Hepatocyte (in vitro differentiated cells): ENCODE data around the gene ENPP1. TPM values are rescaled to one million over a fixed set of nuclear protein-coding genes. Genes with fewer than 3 reads are reported as not detected.

Source experiments
- DNase-seq: peaks from one replicate; pipeline ENCODE4 v3.0.0-alpha.2; 2016; ENCODE audit warnings: low spot score
- H2AFZ ChIP-seq: fragments of 200-600 bp; sonication (generic); 2 replicates; pipeline ENCODE4 v1.6.0; 2016; ENCODE audit warnings: antibody characterized with exemption, mild to moderate bottlenecking
- H3K27ac ChIP-seq: fragments of 200-600 bp; sonication (generic); 2 replicates; pipeline ENCODE4 v1.5.1; 2016; ENCODE audit warnings: mild to moderate bottlenecking
- H3K27me3 ChIP-seq: fragments of 200-600 bp; sonication (generic); 2 replicates; pipeline ENCODE4 v1.6.1; 2016
- H3K36me3 ChIP-seq: fragments of 200-600 bp; sonication (generic); replicated peaks from 2 replicates; pipeline ENCODE4 v1.5.1; 2016; ENCODE audit warnings: low read depth; ENCODE audit not compliant: insufficient read depth
- H3K4me1 ChIP-seq: fragments of 200-600 bp; sonication (generic); 2 replicates; pipeline ENCODE4 v1.5.1; 2016; ENCODE audit warnings: mild to moderate bottlenecking, moderate library complexity; ENCODE audit not compliant: insufficient read depth
- H3K4me2 ChIP-seq: fragments of 200-600 bp; sonication (generic); 2 replicates; pipeline ENCODE4 v1.6.0; 2016
- H3K4me3 ChIP-seq: fragments of 200-600 bp; sonication (generic); 2 replicates; pipeline ENCODE4 v1.5.1; 2016; ENCODE audit warnings: mild to moderate bottlenecking
- H3K79me2 ChIP-seq: fragments of 200-600 bp; sonication (generic); 2 replicates; pipeline ENCODE4 v1.6.0; 2017; ENCODE audit warnings: mild to moderate bottlenecking
- H3K9me2 ChIP-seq: fragments of 200-600 bp; sonication (generic); replicated peaks from 2 replicates; pipeline ENCODE4 v1.6.0; 2017; ENCODE audit warnings: mild to moderate bottlenecking; ENCODE audit not compliant: insufficient read depth
- H3K9me3 ChIP-seq: fragments of 200-600 bp; sonication (generic); 2 replicates; pipeline ENCODE4 v1.5.1; 2016; ENCODE audit warnings: low read depth, mild to moderate bottlenecking
- H4K20me1 ChIP-seq: fragments of 200-600 bp; sonication (generic); 2 replicates; pipeline ENCODE4 v1.6.0; 2016; ENCODE audit warnings: mild to moderate bottlenecking; ENCODE audit not compliant: insufficient read depth, poor library complexity, severe bottlenecking
- CTCF ChIP-seq: fragments of 200-600 bp; sonication (generic); IDR thresholded peaks from 2 replicates; pipeline ENCODE4 v1.5.1; 2016; ENCODE audit warnings: antibody characterized with exemption, mild to moderate bottlenecking; ENCODE audit not compliant: poor library complexity
- EZH2 ChIP-seq: fragments of 200-600 bp; sonication (generic); IDR thresholded peaks from 2 replicates; pipeline ENCODE4 v1.6.1; 2016; ENCODE audit warnings: antibody characterized with exemption, mild to moderate bottlenecking, borderline replicate concordance
- EZH2phosphoT487 ChIP-seq: fragments of 200-600 bp; sonication (generic); IDR thresholded peaks from one replicate; pipeline ENCODE4 v1.6.1; 2018; ENCODE audit warnings: antibody characterized with exemption, mild to moderate bottlenecking, low read depth, moderate library complexity; ENCODE audit not compliant: unreplicated experiment, severe bottlenecking
- WGBS: methylation state at CpG from one replicate; pipeline ENCODE4 v1.1.6; 2016; ENCODE audit warnings: low lambda C conversion rate; ENCODE audit errors: missing lambda C conversion rate; 5-methylcytosine and 5-hydroxymethylcytosine counted together
- polyA plus RNA-seq: library from polyadenylated mRNA; unstranded; fragments of >200 nt; fragmentation: Nextera tagmentation; extraction: Ambion mirVana; gene quantifications from 2 replicates; pipeline ENCODE4 v1.2.1, GENCODE V29; 2016
- total RNA-seq: library from RNA; depleted of rRNA; stranded (reverse); fragments of >200 nt; gene quantifications from 2 replicates; pipeline ENCODE4 v1.2.3, GENCODE V29; 2014

The ENPP1 gene
- total and polyA plus RNA-seq, 2 experiments from 2014 or later, result 74.7 to 86.9 TPM

GRCh38 chr6:131886517-131886916 lies 78.7 kb downstream of the ENPP1 start:
- WGBS, result 75% methylated on average over 4 of the region's 4 CpGs
- TF ChIP-seq CTCF (no peak), EZH2phosphoT487 (no peak), EZH2 (no peak)
- Histone ChIP-seq H4K20me1 (no peaks in the 10 kb centered on the region), H3K27me3 (no peaks in the 10 kb centered on the region), H3K4me1 (no peaks in the 10 kb centered on the region), H3K4me3 (no peak overlapping the region), H2AFZ (no peak overlapping the region), H3K9me3 (no peaks in the 10 kb centered on the region), H3K36me3 (no peaks in the 10 kb centered on the region), H3K4me2 (no peak overlapping the region), H3K9me2 (no peaks in the 10 kb centered on the region), H3K27ac (no peak overlapping the region), H3K79me2 (no peaks in the 10 kb centered on the region)
- no peak for DNase-seq

GRCh38 chr6:131890091-131890490 lies 82.3 kb downstream of the ENPP1 start:
- TF ChIP-seq EZH2phosphoT487 (no peak), EZH2 (no peak), CTCF (no peak)
- WGBS, result 62% methylated on average over 3 of the region's 3 CpGs

GRCh38 chr6:131893198-131893597 lies 85.4 kb downstream of the ENPP1 start:
- no peaks in the 10 kb centered on the region for H3K36me3 ChIP-seq
- peaks cover 21% of the 10 kb centered on the region for H3K4me1 ChIP-seq
- 71% methylated on average over 1 of the region's 1 CpG for WGBS
- no peaks in the 10 kb centered on the region for H4K20me1 ChIP-seq
- TF ChIP-seq EZH2 (no peak), CTCF (no peak), EZH2phosphoT487 (no peak)
- H3K4me3 ChIP-seq, result no peak overlapping the region
- H3K9me2 ChIP-seq, result no peaks in the 10 kb centered on the region
- peak overlapping the region; percentile 36 for H3K4me2 ChIP-seq
- H3K9me3 ChIP-seq, result no peaks in the 10 kb centered on the region
- no peak for DNase-seq
- no peak overlapping the region for H2AFZ ChIP-seq
- no peaks in the 10 kb centered on the region for H3K79me2 ChIP-seq
- H3K27me3 ChIP-seq, result no peaks in the 10 kb centered on the region
- peak overlapping the region; percentile 89 for H3K27ac ChIP-seq

More at GRCh38 chr6:131890091-131890490, 82.3 kb downstream of the ENPP1 start:
- peaks cover 21% of the 10 kb centered on the region for H3K4me1 ChIP-seq
- H3K4me2 ChIP-seq, result no peak overlapping the region
- no peaks in the 10 kb centered on the region for H3K36me3 ChIP-seq
- no peak overlapping the region for H2AFZ ChIP-seq
- no peak overlapping the region for H3K4me3 ChIP-seq
- H3K9me2 ChIP-seq, result no peaks in the 10 kb centered on the region
- H3K79me2 ChIP-seq, result no peaks in the 10 kb centered on the region
- H3K27ac ChIP-seq, result peak overlapping the region; percentile 8
- no peak for DNase-seq
- no peaks in the 10 kb centered on the region for H3K9me3 ChIP-seq
- H4K20me1 ChIP-seq, result no peaks in the 10 kb centered on the region
- H3K27me3 ChIP-seq, result no peaks in the 10 kb centered on the region
